Testis (tissue), 5 donors: Measurements from ENCODE around the gene PTGFRN. TPM values are rescaled to one million over a fixed set of nuclear protein-coding genes. Genes with fewer than 3 reads are reported as not detected.
A peak's percentile ranks its signal among the peaks of the same experiment; 100 is the strongest.
"Not testable (repeated sequence)": the region's sequence is repeated elsewhere in the genome, so short reads cannot be mapped to it uniquely, and the experiment has no call there.

Experiments
- DNase-seq: peaks from one replicate; pipeline ENCODE4 v3.0.0-alpha.2; 2019
- H3K27ac ChIP-seq, 2 donors: fragments of 200-600 bp; sonication (generic); one replicate each; pipeline ENCODE4 v1.5.1; 2019
- H3K27me3 ChIP-seq: fragments of 200-600 bp; sonication (generic); one replicate; pipeline ENCODE4 v1.5.1; 2019
- H3K36me3 ChIP-seq: fragments of 200-600 bp; sonication (generic); one replicate; pipeline ENCODE4 v1.5.1; 2017; ENCODE audit warnings: low read depth; ENCODE audit errors: missing control alignments
- H3K4me1 ChIP-seq: fragments of 200-600 bp; sonication (generic); one replicate; pipeline ENCODE4 v1.5.1; 2019
- H3K4me3 ChIP-seq, 2 donors: fragments of 200-600 bp; sonication (generic); one replicate each; pipeline ENCODE4 v1.5.1; 2017 to 2019
- H3K9me3 ChIP-seq: fragments of 200-600 bp; sonication (generic); one replicate; pipeline ENCODE4 v1.5.1; 2017
- POLR2A ChIP-seq: fragments of 450-650 bp; IDR thresholded peaks from one replicate; pipeline ENCODE4 v1.6.1; 2017; ENCODE audit warnings: antibody characterized with exemption, mild to moderate bottlenecking, moderate library complexity
- WGBS, 2 donors: methylation state at CpG; one replicate each; pipeline ENCODE4 v1.1.5; 2018; 5-methylcytosine and 5-hydroxymethylcytosine counted together
- intact Hi-C: fragments of 100-400 bp; cut with DNase I; formaldehyde crosslinking; loops from one replicate; pipeline ENCODE4 v1.15.1; 2023; ENCODE audit warnings: low total_unique reads
- long read RNA-seq, 2 donors: transcript quantifications; one replicate each; lab custom pipeline, GENCODE V29; 2026
- polyA plus RNA-seq: library from polyadenylated mRNA; stranded (reverse); fragments of 350-450 nt; fragmentation: Illumina TruSeq; extraction: RNeasy Lipid Tissue Mini Kit (QIAGEN cat#74804); gene quantifications from one replicate; pipeline ENCODE4 v1.2.3, GENCODE V29; 2014; ENCODE audit warnings: low read depth, low replicate concordance; ENCODE audit not compliant: insufficient read depth
- total RNA-seq, 2 donors: library from RNA; depleted of rRNA; stranded (reverse); fragments of >200 nt; gene quantifications; one replicate each; pipeline ENCODE4 v1.2.3, GENCODE V29; 2016
- TF ChIP-seq, protein P1 (sequence below), 3 experiments: fragments of 450-650 bp in 2 of 3; fragments of 200-600 bp in 1 of 3; sonication (generic) in 1 of 3; IDR thresholded peaks; one replicate each; pipeline ENCODE4 v1.5.1; 2016 to 2019; ENCODE audit warnings: antibody characterized with exemption in 3 of 3, mild to moderate bottlenecking in 2 of 3, moderate library complexity in 1 of 3

Gene PTGFRN
- total RNA-seq (10 to 100 TPM; 26.8 to 28.1 TPM), polyA plus RNA-seq (32.0 TPM)
- long read RNA-seq, donor 1, full-length matches to known transcripts = 12 of 19 reads
- long read RNA-seq, donor 1, partial matches to known transcripts = 7 of 19 reads
- long read RNA-seq, donor 1, other reads (novel, unspliced or antisense) = 0 of 19 reads
- long read RNA-seq, donor 2, full-length matches to known transcripts = 4 of 4 reads
- long read RNA-seq, donor 2, partial matches to known transcripts = 0 of 4 reads
- long read RNA-seq, donor 2, other reads (novel, unspliced or antisense) = 0 of 4 reads

DNA sequence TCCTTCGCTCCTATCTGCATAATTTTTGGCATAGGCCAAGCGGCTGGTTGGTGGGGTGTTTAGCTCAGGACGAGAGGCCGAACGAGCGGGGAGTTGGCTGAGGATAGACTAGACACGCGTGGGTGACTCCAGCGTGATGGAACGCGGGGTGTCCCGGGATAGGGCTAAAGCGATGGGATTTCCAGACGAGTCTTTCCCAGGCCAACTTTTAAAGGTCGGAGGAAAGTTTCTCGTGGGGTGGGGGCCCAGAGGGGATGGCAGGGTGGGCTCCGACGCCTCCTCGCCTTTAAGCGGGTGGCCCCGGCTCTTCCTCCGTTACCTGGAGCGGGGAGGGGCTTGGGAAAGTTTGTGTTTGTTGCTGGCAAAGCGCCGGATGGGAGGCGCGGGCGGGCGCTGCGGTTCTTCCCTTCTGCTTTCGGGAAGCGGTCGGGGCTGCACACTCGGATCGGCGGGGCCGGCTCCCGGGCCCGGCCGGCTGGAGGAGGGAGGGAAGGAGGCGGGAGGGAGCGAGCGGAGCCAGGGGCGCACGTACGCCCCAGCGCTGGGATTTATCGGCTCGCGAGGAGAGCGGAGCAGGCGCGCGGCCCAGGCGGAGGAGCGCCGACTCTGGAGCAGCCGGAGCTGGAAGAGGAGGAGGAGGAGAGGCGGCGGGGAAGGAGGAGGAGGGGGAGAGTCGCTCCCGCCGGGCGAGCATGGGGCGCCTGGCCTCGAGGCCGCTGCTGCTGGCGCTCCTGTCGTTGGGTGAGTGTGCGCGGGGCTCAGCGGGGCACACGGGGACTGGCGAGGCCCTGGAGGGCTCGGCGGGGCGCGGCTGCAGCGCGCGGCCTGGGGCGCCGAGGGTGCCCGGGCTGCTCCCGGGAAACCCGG lies at the start of gene PTGFRN:
Gene PTGFRN (plus strand): TSS at position 405 of the 867 bp plus-strand sequence. CDS start 288 bp downstream, at position 693.
- Histone ChIP-seq H3K27ac (peak within 1 kb of the TSS; percentile 82 to 86), H3K27me3 (no peaks in the 10 kb centered on the region), H3K4me3 (peak within 1 kb of the TSS; percentile 69 to 82), H3K9me3 (no peaks in the 10 kb centered on the region), H3K4me1 (peaks cover 8% of the 10 kb centered on the region), H3K36me3 (no peaks in the 10 kb centered on the region)
- intact Hi-C loops = no loop called here
- TF ChIP-seq, protein P1, sequence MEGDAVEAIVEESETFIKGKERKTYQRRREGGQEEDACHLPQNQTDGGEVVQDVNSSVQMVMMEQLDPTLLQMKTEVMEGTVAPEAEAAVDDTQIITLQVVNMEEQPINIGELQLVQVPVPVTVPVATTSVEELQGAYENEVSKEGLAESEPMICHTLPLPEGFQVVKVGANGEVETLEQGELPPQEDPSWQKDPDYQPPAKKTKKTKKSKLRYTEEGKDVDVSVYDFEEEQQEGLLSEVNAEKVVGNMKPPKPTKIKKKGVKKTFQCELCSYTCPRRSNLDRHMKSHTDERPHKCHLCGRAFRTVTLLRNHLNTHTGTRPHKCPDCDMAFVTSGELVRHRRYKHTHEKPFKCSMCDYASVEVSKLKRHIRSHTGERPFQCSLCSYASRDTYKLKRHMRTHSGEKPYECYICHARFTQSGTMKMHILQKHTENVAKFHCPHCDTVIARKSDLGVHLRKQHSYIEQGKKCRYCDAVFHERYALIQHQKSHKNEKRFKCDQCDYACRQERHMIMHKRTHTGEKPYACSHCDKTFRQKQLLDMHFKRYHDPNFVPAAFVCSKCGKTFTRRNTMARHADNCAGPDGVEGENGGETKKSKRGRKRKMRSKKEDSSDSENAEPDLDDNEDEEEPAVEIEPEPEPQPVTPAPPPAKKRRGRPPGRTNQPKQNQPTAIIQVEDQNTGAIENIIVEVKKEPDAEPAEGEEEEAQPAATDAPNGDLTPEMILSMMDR (IDR thresholded peaks at IDR 0.05) = no peak
- 1 to 2% methylated on average over 34 to 79 of the region's 86 CpGs for WGBS, 2 donors
- DNase-seq = peak; percentile 85

DNA sequence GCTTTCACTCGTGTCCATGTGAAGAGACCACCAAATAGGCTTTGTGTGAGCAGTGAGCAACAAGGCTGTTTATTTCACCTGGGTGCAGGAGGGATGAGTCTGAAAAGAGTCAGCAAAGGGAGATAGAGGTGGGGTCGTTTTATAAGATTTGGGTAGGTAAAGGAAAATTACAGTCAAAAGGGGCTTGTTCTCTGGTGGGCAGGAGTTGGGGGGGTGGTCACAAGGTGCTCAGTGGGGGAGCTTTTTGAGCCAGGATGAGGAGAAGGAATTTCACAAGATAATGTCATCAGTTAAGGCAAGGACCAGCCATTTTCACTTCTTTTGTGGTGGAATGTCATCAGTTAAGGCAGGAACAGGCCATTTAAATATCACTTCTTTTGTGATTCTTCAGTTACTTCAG lies 49.5 kb upstream of the PTGFRN start:
- DNase-seq, H3K27me3 ChIP-seq, H3K36me3 ChIP-seq, H3K4me3 ChIP-seq, H3K27ac ChIP-seq, H3K9me3 ChIP-seq, intact Hi-C loops, H3K4me1 ChIP-seq: not testable (repeated sequence)
- WGBS, 2 donors = 82 to 92% methylated on average over 2 of the region's 2 CpGs

- intact Hi-C loops = no loop called here
- TF ChIP-seq, protein P1 (IDR thresholded peaks at IDR 0.05) = no peak
- no peak for TF ChIP-seq POLR2A
- Histone ChIP-seq H3K4me3 (no peak overlapping the region), H3K9me3 (no peaks in the 10 kb centered on the region), H3K36me3 (no peaks in the 10 kb centered on the region), H3K27ac (no peak overlapping the region), H3K27me3 (no peaks in the 10 kb centered on the region), H3K4me1 (no peaks in the 10 kb centered on the region)
- 87 to 92% methylated on average over 3 of the region's 3 CpGs for WGBS, 2 donors
- no peak for DNase-seq
These were observed 48.6 kb upstream of the PTGFRN start for GRCh38 chr1:116861137-116861536.

- DNase-seq, H3K27me3 ChIP-seq, H3K9me3 ChIP-seq, H3K4me1 ChIP-seq, H3K27ac ChIP-seq, H3K36me3 ChIP-seq, H3K4me3 ChIP-seq, intact Hi-C loops: not testable (repeated sequence)
- 85 to 94% methylated on average over 3 of the region's 3 CpGs for WGBS, 2 donors
These were observed 46.7 kb upstream of the PTGFRN start for GRCh38 chr1:116863031-116863430.

DNA sequence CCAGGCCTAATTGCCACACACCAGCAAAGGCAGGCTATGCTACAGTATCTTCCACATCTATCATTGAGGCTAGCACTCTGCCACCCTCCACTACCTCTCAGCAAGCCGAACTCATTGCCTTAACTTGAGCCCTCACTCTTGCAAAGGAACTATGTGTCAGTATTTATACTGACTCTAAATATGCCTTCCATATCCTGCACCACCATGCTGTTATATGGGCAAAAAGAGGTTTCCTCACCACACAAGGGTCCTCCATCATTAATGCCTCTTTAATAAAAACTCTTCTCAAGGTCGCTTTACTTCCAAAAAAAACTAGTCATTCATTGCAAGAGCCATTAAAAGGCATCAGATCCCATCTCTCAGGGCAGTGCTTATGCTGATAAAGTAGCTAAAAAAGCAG lies 43.2 kb upstream of the PTGFRN start:
- H3K36me3 ChIP-seq, H3K9me3 ChIP-seq, H3K4me1 ChIP-seq, DNase-seq, H3K4me3 ChIP-seq, H3K27me3 ChIP-seq, H3K27ac ChIP-seq, intact Hi-C loops: not testable (repeated sequence)
- 89 to 96% methylated on average over 2 of the region's 2 CpGs for WGBS, 2 donors

DNA sequence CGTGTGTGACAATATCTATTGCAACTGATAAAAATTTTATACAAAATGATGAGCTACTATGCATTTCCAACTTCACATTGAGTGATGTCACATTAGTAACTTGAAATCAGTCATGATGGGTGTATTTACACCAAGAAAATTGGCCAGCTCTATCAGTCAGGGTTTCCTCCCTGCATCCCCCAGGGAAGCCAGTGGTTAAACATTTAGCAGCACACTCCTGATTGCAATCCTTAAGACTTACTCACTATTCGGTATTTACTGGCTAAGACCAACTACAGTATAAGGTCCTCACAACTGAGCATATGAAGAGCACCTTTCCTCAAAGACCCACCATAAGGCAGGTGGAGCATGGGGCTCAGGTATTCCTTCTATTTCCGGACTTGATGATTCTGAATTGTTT lies 41.3 kb upstream of the PTGFRN start:
- TF ChIP-seq POLR2A = no peak
- TF ChIP-seq, protein P1 (IDR thresholded peaks at IDR 0.05) = no peak
- no peaks in the 10 kb centered on the region for H3K4me1 ChIP-seq
- H3K36me3 ChIP-seq = no peaks in the 10 kb centered on the region
- H3K9me3 ChIP-seq = no peaks in the 10 kb centered on the region
- no peak overlapping the region for H3K27ac ChIP-seq
- intact Hi-C loops = no loop called here
- 47 to 51% methylated on average over 3 of the region's 3 CpGs for WGBS, 2 donors
- H3K4me3 ChIP-seq = no peak overlapping the region
- H3K27me3 ChIP-seq = no peaks in the 10 kb centered on the region
- DNase-seq = no peak
